ENCODE data around the gene SNRPN.

DNA sequence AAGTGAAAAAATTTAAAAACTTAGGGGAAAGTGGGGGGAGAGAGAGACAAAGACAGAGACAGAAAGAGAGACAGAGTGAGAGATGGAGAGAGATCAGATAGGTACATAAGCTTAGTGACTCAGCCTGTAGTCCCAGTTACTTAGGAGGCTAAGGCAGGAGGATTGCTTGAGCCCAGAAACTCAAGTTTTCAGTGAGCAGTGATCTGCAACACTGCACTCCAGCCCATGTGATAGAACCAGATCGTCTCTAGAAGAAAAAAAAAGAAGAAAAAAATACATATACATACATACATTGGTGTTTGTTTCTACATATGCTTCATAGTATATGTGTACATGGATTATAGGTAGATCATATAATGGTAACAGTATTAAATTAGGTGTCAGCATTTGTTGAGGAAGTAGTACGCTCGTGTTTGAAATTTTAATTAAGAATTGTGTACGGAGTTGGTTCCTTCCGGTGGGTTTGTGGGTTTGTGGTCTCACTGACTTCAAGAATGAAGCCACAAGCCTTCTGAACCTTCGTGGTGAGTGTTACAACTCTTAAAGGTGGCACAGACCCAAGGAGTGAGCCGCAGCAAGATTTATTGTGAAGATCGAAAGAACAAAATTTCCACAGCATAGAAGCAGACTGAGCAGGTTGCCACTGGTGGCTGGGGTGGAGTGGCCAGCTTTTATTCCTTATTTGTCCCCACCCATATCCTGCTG is 38.3 kb upstream of the SNRPN start:
- TF ChIP-seq, protein P1, sequence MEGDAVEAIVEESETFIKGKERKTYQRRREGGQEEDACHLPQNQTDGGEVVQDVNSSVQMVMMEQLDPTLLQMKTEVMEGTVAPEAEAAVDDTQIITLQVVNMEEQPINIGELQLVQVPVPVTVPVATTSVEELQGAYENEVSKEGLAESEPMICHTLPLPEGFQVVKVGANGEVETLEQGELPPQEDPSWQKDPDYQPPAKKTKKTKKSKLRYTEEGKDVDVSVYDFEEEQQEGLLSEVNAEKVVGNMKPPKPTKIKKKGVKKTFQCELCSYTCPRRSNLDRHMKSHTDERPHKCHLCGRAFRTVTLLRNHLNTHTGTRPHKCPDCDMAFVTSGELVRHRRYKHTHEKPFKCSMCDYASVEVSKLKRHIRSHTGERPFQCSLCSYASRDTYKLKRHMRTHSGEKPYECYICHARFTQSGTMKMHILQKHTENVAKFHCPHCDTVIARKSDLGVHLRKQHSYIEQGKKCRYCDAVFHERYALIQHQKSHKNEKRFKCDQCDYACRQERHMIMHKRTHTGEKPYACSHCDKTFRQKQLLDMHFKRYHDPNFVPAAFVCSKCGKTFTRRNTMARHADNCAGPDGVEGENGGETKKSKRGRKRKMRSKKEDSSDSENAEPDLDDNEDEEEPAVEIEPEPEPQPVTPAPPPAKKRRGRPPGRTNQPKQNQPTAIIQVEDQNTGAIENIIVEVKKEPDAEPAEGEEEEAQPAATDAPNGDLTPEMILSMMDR (IDR thresholded peaks at IDR 0.05; ENCODE audit: poor library complexity): no peak
- TF ChIP-seq EZH2 (IDR thresholded peaks at IDR 0.05; ENCODE audit: borderline replicate concordance): no peak
- no peak for TF ChIP-seq EZH2phosphoT487 (IDR thresholded peaks at IDR 0.05; ENCODE audit: low read depth, severe bottlenecking, unreplicated experiment)
